Right atrium auricular region (tissue), 2 donors: ENCODE results near the gene TXNDC17. TPM values are rescaled to one million over a fixed set of nuclear protein-coding genes. Genes with fewer than 3 reads are reported as not detected.
"Not testable (repeated sequence)": the region's sequence is repeated elsewhere in the genome, so short reads cannot be mapped to it uniquely, and the experiment has no call there.

ENCODE experiments used
- DNase-seq: peaks from one replicate; pipeline ENCODE4 v3.0.0-alpha.2; 2019; ENCODE audit warnings: low spot score
- H3K27ac ChIP-seq, 2 donors: fragments of 200-600 bp; sonication (generic); 1 replicate in 1 of 2; 2 replicates in 1 of 2; pipeline ENCODE4 v1.5.1; 2016 to 2019
- H3K27me3 ChIP-seq, 2 donors: fragments of 200-600 bp; sonication (generic); one replicate each; pipeline versions ENCODE4 v1.5.1 to v1.6.0; 2017 to 2019
- H3K36me3 ChIP-seq: fragments of 200-600 bp; sonication (generic); one replicate; pipeline ENCODE4 v1.5.1; 2016
- H3K4me1 ChIP-seq, 2 donors: fragments of 200-600 bp; sonication (generic); one replicate each; pipeline versions ENCODE4 v1.5.1 to v1.6.0; 2017 to 2019
- H3K4me3 ChIP-seq, 2 donors: fragments of 200-600 bp; sonication (generic); 1 replicate in 1 of 2; 2 replicates in 1 of 2; pipeline ENCODE4 v1.5.1; 2017 to 2019; ENCODE audit warnings: mild to moderate bottlenecking in 1 of 2, moderate library complexity in 1 of 2
- H3K9me3 ChIP-seq, 2 donors: fragments of 200-600 bp; sonication (generic); one replicate each; pipeline ENCODE4 v1.5.1; 2019
- CTCF ChIP-seq, 2 donors: fragments of 200-600 bp; sonication (generic); IDR thresholded peaks; one replicate each; pipeline ENCODE4 v1.5.1; 2019; ENCODE audit warnings: antibody characterized with exemption in 2 of 2
- total RNA-seq, 2 donors: library from RNA; depleted of rRNA; stranded (reverse); fragments of >200 nt; gene quantifications; one replicate each; pipeline ENCODE4 v1.1.0, GENCODE V29; 2016

TXNDC17 gene
- total RNA-seq, 2 donors from 2014 or later: 98.0 to 155 TPM

GRCh38 chr17:6660805-6661463 lies 20.1 kb downstream of the TXNDC17 start:
- H3K27ac ChIP-seq: no peak overlapping the region
- H3K36me3 ChIP-seq: no peaks in the 10 kb centered on the region
- peaks cover 0 to 3% of the 10 kb centered on the region in 2 donors for H3K27me3 ChIP-seq
- no peaks in the 10 kb centered on the region for H3K9me3 ChIP-seq
- TF ChIP-seq CTCF (IDR thresholded peaks at IDR 0.05): no peak
- no peaks in the 10 kb centered on the region for H3K4me1 ChIP-seq
- no peak for DNase-seq
- H3K4me3 ChIP-seq: no peak overlapping the region

- DNase-seq: no peak
- no peak for TF ChIP-seq CTCF (IDR thresholded peaks at IDR 0.05)
- H3K9me3 ChIP-seq: no peaks in the 10 kb centered on the region
- no peaks in the 10 kb centered on the region for H3K36me3 ChIP-seq
- H3K4me1 ChIP-seq: no peaks in the 10 kb centered on the region
- no peak overlapping the region for H3K27ac ChIP-seq
- peaks cover 0 to 3% of the 10 kb centered on the region in 2 donors for H3K27me3 ChIP-seq
- no peak overlapping the region for H3K4me3 ChIP-seq
Measured at GRCh38 chr17:6661464-6661848, 20.6 kb downstream of the TXNDC17 start.

- not testable (repeated sequence) for H3K9me3 ChIP-seq, DNase-seq, H3K27me3 ChIP-seq, H3K27ac ChIP-seq, H3K4me3 ChIP-seq, H3K4me1 ChIP-seq, H3K36me3 ChIP-seq
Measured at GRCh38 chr17:6663200-6663599, 22.3 kb downstream of the TXNDC17 start.

- Histone ChIP-seq H3K27ac (no peak overlapping the region), H3K4me3 (no peak overlapping the region), H3K9me3 (no peaks in the 10 kb centered on the region), H3K27me3 (no peaks in the 10 kb centered on the region), H3K36me3 (no peaks in the 10 kb centered on the region), H3K4me1 (no peaks in the 10 kb centered on the region)
- peak; percentile 80 for DNase-seq
- TF ChIP-seq CTCF (IDR thresholded peaks at IDR 0.05): peak; percentile 70 to 90
Measured at GRCh38 chr17:6666077-6666521, 25.2 kb downstream of the TXNDC17 start.

- Histone ChIP-seq H3K4me3 (no peak overlapping the region), H3K4me1 (no peaks in the 10 kb centered on the region), H3K9me3 (no peaks in the 10 kb centered on the region), H3K27me3 (no peaks in the 10 kb centered on the region), H3K36me3 (no peaks in the 10 kb centered on the region), H3K27ac (no peak overlapping the region)
- TF ChIP-seq CTCF (IDR thresholded peaks at IDR 0.05): no peak
- DNase-seq: no peak
Measured at GRCh38 chr17:6666557-6666956, 25.7 kb downstream of the TXNDC17 start.

GRCh38 chr17:6667516-6667915 lies 26.7 kb downstream of the TXNDC17 start:
- H3K9me3 ChIP-seq: no peaks in the 10 kb centered on the region
- H3K36me3 ChIP-seq: no peaks in the 10 kb centered on the region
- H3K4me1 ChIP-seq: no peaks in the 10 kb centered on the region
- TF ChIP-seq CTCF (IDR thresholded peaks at IDR 0.05): no peak
- H3K4me3 ChIP-seq: no peak overlapping the region
- DNase-seq: no peak
- H3K27me3 ChIP-seq: no peaks in the 10 kb centered on the region
- no peak overlapping the region for H3K27ac ChIP-seq
